K562 (cell line): ENCODE measurements around the gene RNF126. TPM values are rescaled to one million over a fixed set of nuclear protein-coding genes. Genes with fewer than 3 reads are reported as not detected.
A peak's percentile ranks its signal among the peaks of the same experiment; 100 is the strongest.

Source experiments
- ARID2 ChIP-seq: fragments of 450-650 bp; IDR thresholded peaks from 2 replicates; pipeline ENCODE4 v1.6.1; 2017; ENCODE audit warnings: antibody characterized with exemption, mild to moderate bottlenecking
- BACH1 ChIP-seq: fragments of 200-800 bp; sonication (Bioruptor generic); IDR thresholded peaks from 2 replicates; pipeline ENCODE4 v1.6.1; 2016; ENCODE audit warnings: missing genetic modification characterization, missing compliant biosample characterization
- CBFA2T2 ChIP-seq: fragments of 450-650 bp; conservative IDR thresholded peaks from 2 replicates; pipeline ENCODE4 v1.6.1; 2017; ENCODE audit warnings: mild to moderate bottlenecking
- DACH1 ChIP-seq: fragments of 450-650 bp; IDR thresholded peaks from 2 replicates; pipeline ENCODE4 v1.6.1; 2018; ENCODE audit not compliant: partially characterized antibody
- FOXA1 ChIP-seq: fragments of 450-650 bp; IDR thresholded peaks from 2 replicates; pipeline ENCODE4 v1.6.1; 2016; ENCODE audit warnings: mild to moderate bottlenecking, borderline replicate concordance
- GMEB1 ChIP-seq: fragments of 250-450 bp; sonication (Bioruptor Pico); IDR thresholded peaks from 2 replicates; pipeline ENCODE4 v1.4.0; 2020; ENCODE audit warnings: mild to moderate bottlenecking
- HDAC1 ChIP-seq, 2 experiments: fragments of 450-650 bp; IDR thresholded peaks; 2 replicates each; pipeline ENCODE4 v1.6.1; 2016 to 2017; ENCODE audit warnings: inconsistent platforms in 1 of 2, mild to moderate bottlenecking in 1 of 2, moderate library complexity in 1 of 2
- HDGF ChIP-seq: fragments of 450-650 bp; IDR thresholded peaks from 2 replicates; pipeline ENCODE4 v1.6.1; 2016
- MYC ChIP-seq, 2 experiments: fragments of 250-450 bp in 1 of 2; sonication (Bioruptor Pico) in 1 of 2; IDR thresholded peaks; 2 replicates each; pipeline versions ENCODE4 v1.5.1 to v1.6.1; 2012 to 2021; ENCODE audit warnings: low read depth in 2 of 2, borderline replicate concordance in 1 of 2, improper control_type of control experiment in 1 of 2, low read length in 1 of 2, mild to moderate bottlenecking in 1 of 2, moderate library complexity in 1 of 2
- NFRKB ChIP-seq: fragments of 450-650 bp; IDR thresholded peaks from 2 replicates; pipeline ENCODE4 v1.6.1; 2016; ENCODE audit warnings: low read depth
- PHF8 ChIP-seq: fragments of 200-600 bp; sonication (generic); IDR thresholded peaks from 2 replicates; pipeline ENCODE4 v1.6.1; 2012; ENCODE audit warnings: mixed run types, mild to moderate bottlenecking, inconsistent platforms, low read length, moderate library complexity, borderline replicate concordance
- POLR2AphosphoS2 ChIP-seq: IDR thresholded peaks from 2 replicates; pipeline ENCODE4 v1.6.1; 2012; ENCODE audit warnings: low read length, improper control_type of control experiment
- SMARCA4 ChIP-seq: fragments of 450-650 bp; IDR thresholded peaks from 2 replicates; pipeline ENCODE4 v1.6.1; 2016
- SMARCA5 ChIP-seq: fragments of 450-650 bp; IDR thresholded peaks from 2 replicates; pipeline ENCODE4 v1.6.1; 2016
- SREBF1 ChIP-seq: fragments of 150-350 bp; IDR thresholded peaks from 2 replicates; pipeline ENCODE4 v1.6.1; 2014; ENCODE audit warnings: antibody characterized with exemption, low read depth, low read length, borderline replicate concordance
- SRSF9 ChIP-seq: fragments of 200-400 bp; formaldehyde crosslinking; IDR thresholded peaks from 2 replicates; pipeline ENCODE4 v1.6.1; 2017; ENCODE audit warnings: low read depth, low read length, borderline replicate concordance
- TCFL5 ChIP-seq: fragments of 250-450 bp; sonication (Bioruptor Pico); conservative IDR thresholded peaks from 2 replicates; pipeline ENCODE4 v1.6.1; 2021; ENCODE audit warnings: mild to moderate bottlenecking, moderate library complexity, matching md5 sums
- U2AF1 ChIP-seq: fragments of 200-400 bp; formaldehyde crosslinking; optimal IDR thresholded peaks from 2 replicates; pipeline ENCODE3; 2017; ENCODE audit warnings: mild to moderate bottlenecking, low read depth, low read length, moderate library complexity
- ZFX ChIP-seq: sonication (generic); formaldehyde crosslinking; IDR thresholded peaks from 2 replicates; pipeline ENCODE4 v1.8.0; 2022; ENCODE audit warnings: mild to moderate bottlenecking, missing genetic modification reagents, moderate library complexity
- ZNF197 ChIP-seq: fragments of 200-800 bp; sonication (Bioruptor generic); IDR thresholded peaks from 2 replicates; pipeline ENCODE4 v1.6.1; 2016; ENCODE audit warnings: low read depth, missing genetic modification characterization, missing compliant biosample characterization
- ZNF551 ChIP-seq: fragments of 250-450 bp; sonication (Bioruptor Pico); IDR thresholded peaks from 2 replicates; pipeline ENCODE4 v1.5.0; 2021; ENCODE audit warnings: mild to moderate bottlenecking, moderate library complexity
- ZSCAN29 ChIP-seq: fragments of 450-650 bp; IDR thresholded peaks from 2 replicates; pipeline ENCODE4 v1.6.1; 2017
- polyA plus RNA-seq, 8 experiments: library from polyadenylated mRNA; depleted of rRNA in 4 of 8; stranded (reverse) in 5 of 8; unstranded in 3 of 8; fragments of >200 nt; fragmentation: Nextera tagmentation in 2 of 8; fragmentation: Illumina TruSeq in 1 of 8; extraction: Ambion mirVana in 2 of 8; extraction: Trizol in 1 of 8; gene quantifications; 2 replicates each; pipeline versions ENCODE4 v1.2.1 to v1.2.3, GENCODE V29; 2011 to 2014; ENCODE audit warnings: inconsistent platforms in 1 of 8, missing spikeins in 1 of 8
- total RNA-seq, 7 experiments: library from RNA; depleted of rRNA in 6 of 7; stranded (reverse); fragments of >200 nt in 6 of 7; fragmentation: Illumina TruSeq in 2 of 7; extraction: Trizol in 2 of 7; gene quantifications; 2 replicates each; pipeline versions ENCODE4 v1.2.1 to v1.2.3, GENCODE V29; 2011 to 2021; ENCODE audit warnings: low replicate concordance in 1 of 7
- TF ChIP-seq, protein P1 (sequence below), 2 experiments: fragments of 450-650 bp; IDR thresholded peaks; 2 replicates each; pipeline ENCODE4 v1.6.1; 2016
- TF ChIP-seq, protein P2 (sequence below): fragments of 200-800 bp; sonication (Bioruptor generic); IDR thresholded peaks from 2 replicates; pipeline ENCODE4 v1.6.1; 2016; ENCODE audit warnings: missing genetic modification characterization, missing compliant biosample characterization

Gene RNF126
- total and polyA plus RNA-seq, 9 of the 15 experiments (the other 6 are each of a cell fraction or from before 2014, with no cell fraction given): 0.27 to 101 (median 12.3) TPM

GRCh38 chr19:703329-703650, 40.3 kb upstream of the RNF126 start (continued):
- no peak for TF ChIP-seq GMEB1 (CRISPR knock-in tag)
- TF ChIP-seq POLR2AphosphoS2: no peak
- TF ChIP-seq BACH1: no peak
- no peak for TF ChIP-seq SREBF1
- no peak for TF ChIP-seq ARID2
- TF ChIP-seq ZFX (CRISPR knock-in tag): peak; percentile 48
- peak; percentile 64; the same call in 1 of the 2 replicates for TF ChIP-seq PHF8
- no peak for TF ChIP-seq NFRKB
- no peak for TF ChIP-seq DACH1
- TF ChIP-seq SMARCA4: no peak
- TF ChIP-seq, protein P1, sequence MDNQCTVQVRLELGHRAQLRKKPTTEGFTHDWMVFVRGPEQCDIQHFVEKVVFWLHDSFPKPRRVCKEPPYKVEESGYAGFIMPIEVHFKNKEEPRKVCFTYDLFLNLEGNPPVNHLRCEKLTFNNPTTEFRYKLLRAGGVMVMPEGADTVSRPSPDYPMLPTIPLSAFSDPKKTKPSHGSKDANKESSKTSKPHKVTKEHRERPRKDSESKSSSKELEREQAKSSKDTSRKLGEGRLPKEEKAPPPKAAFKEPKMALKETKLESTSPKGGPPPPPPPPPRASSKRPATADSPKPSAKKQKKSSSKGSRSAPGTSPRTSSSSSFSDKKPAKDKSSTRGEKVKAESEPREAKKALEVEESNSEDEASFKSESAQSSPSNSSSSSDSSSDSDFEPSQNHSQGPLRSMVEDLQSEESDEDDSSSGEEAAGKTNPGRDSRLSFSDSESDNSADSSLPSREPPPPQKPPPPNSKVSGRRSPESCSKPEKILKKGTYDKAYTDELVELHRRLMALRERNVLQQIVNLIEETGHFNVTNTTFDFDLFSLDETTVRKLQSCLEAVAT (IDR thresholded peaks at IDR 0.05): 0 out of 4 replicates have a peak, but pooled peaks of 1 of the 2 experiments have one; percentile 15
- TF ChIP-seq ZNF197 (CRISPR knock-in tag): no peak
- TF ChIP-seq MYC (IDR thresholded peaks at IDR 0.05; ENCODE audit: low read depth, low read length): no peak
- TF ChIP-seq MYC (CRISPR knock-in tag; IDR thresholded peaks at IDR 0.05; ENCODE audit: borderline replicate concordance, low read depth): no peak
- peak in 1 of 2 experiments; percentile 56; a peak in 1 of 4 replicates for TF ChIP-seq HDAC1 (IDR thresholded peaks at IDR 0.05)
- TF ChIP-seq HDGF: peak; percentile 85
- TF ChIP-seq, protein P2, sequence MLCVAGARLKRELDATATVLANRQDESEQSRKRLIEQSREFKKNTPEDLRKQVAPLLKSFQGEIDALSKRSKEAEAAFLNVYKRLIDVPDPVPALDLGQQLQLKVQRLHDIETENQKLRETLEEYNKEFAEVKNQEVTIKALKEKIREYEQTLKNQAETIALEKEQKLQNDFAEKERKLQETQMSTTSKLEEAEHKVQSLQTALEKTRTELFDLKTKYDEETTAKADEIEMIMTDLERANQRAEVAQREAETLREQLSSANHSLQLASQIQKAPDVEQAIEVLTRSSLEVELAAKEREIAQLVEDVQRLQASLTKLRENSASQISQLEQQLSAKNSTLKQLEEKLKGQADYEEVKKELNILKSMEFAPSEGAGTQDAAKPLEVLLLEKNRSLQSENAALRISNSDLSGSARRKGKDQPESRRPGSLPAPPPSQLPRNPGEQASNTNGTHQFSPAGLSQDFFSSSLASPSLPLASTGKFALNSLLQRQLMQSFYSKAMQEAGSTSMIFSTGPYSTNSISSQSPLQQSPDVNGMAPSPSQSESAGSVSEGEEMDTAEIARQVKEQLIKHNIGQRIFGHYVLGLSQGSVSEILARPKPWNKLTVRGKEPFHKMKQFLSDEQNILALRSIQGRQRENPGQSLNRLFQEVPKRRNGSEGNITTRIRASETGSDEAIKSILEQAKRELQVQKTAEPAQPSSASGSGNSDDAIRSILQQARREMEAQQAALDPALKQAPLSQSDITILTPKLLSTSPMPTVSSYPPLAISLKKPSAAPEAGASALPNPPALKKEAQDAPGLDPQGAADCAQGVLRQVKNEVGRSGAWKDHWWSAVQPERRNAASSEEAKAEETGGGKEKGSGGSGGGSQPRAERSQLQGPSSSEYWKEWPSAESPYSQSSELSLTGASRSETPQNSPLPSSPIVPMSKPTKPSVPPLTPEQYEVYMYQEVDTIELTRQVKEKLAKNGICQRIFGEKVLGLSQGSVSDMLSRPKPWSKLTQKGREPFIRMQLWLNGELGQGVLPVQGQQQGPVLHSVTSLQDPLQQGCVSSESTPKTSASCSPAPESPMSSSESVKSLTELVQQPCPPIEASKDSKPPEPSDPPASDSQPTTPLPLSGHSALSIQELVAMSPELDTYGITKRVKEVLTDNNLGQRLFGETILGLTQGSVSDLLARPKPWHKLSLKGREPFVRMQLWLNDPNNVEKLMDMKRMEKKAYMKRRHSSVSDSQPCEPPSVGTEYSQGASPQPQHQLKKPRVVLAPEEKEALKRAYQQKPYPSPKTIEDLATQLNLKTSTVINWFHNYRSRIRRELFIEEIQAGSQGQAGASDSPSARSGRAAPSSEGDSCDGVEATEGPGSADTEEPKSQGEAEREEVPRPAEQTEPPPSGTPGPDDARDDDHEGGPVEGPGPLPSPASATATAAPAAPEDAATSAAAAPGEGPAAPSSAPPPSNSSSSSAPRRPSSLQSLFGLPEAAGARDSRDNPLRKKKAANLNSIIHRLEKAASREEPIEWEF (CRISPR knock-in tag): no peak
- TF ChIP-seq CBFA2T2: no peak
- no peak for TF ChIP-seq ZNF551
- TF ChIP-seq SRSF9: no peak
- TF ChIP-seq ZSCAN29: no peak
- no peak for TF ChIP-seq U2AF1
- no peak for TF ChIP-seq TCFL5 (CRISPR knock-in tag)
- TF ChIP-seq SMARCA5: peak; percentile 92
- TF ChIP-seq FOXA1: no peak
